ENCODE results near the gene ZNRF3.

GRCh38 chr22:28989035-28989464 lies 105.7 kb downstream of the ZNRF3 start:
- TF ChIP-seq, protein P1, sequence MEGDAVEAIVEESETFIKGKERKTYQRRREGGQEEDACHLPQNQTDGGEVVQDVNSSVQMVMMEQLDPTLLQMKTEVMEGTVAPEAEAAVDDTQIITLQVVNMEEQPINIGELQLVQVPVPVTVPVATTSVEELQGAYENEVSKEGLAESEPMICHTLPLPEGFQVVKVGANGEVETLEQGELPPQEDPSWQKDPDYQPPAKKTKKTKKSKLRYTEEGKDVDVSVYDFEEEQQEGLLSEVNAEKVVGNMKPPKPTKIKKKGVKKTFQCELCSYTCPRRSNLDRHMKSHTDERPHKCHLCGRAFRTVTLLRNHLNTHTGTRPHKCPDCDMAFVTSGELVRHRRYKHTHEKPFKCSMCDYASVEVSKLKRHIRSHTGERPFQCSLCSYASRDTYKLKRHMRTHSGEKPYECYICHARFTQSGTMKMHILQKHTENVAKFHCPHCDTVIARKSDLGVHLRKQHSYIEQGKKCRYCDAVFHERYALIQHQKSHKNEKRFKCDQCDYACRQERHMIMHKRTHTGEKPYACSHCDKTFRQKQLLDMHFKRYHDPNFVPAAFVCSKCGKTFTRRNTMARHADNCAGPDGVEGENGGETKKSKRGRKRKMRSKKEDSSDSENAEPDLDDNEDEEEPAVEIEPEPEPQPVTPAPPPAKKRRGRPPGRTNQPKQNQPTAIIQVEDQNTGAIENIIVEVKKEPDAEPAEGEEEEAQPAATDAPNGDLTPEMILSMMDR (IDR thresholded peaks at IDR 0.05), result no peak
- TF ChIP-seq POLR2A (IDR thresholded peaks at IDR 0.05), result no peak
- no peak for TF ChIP-seq POLR2AphosphoS5 (IDR thresholded peaks at IDR 0.05)
- TF ChIP-seq EP300 (IDR thresholded peaks at IDR 0.05), result no peak
